A549 treated with AZD9567 at 1 μM for 4 hours (cell line): ENCODE data around the gene ANKRD60. TPM values are rescaled to one million over a fixed set of nuclear protein-coding genes. Genes with fewer than 3 reads are reported as not detected.

Experiments
- total RNA-seq: library from RNA; stranded (reverse); fragments of 200-300 nt; extraction: Qiagen RNA extraction; gene quantifications from 5 replicates; pipeline ENCODE4 v1.2.3, GENCODE V29; 2022; ENCODE audit not compliant: insufficient read depth

The ANKRD60 gene, protein sequence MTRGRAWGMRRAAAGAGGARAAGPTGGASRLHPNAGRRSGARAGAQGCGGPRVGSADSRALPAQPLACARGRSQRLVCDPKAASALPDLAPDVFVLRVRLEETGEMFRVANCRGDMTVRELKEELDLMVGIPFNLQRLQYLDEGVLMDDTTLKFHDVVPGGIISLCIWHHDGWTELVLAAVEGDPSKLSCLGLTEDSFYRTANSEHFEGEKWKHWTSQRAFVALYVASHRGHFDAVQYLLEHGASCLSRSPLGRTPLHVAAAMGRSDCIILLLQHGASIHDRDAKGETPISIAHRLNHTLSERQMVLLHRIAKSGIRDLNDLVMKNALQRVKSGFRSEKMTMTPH
- total RNA-seq: not detected in 5 replicates

DNA sequence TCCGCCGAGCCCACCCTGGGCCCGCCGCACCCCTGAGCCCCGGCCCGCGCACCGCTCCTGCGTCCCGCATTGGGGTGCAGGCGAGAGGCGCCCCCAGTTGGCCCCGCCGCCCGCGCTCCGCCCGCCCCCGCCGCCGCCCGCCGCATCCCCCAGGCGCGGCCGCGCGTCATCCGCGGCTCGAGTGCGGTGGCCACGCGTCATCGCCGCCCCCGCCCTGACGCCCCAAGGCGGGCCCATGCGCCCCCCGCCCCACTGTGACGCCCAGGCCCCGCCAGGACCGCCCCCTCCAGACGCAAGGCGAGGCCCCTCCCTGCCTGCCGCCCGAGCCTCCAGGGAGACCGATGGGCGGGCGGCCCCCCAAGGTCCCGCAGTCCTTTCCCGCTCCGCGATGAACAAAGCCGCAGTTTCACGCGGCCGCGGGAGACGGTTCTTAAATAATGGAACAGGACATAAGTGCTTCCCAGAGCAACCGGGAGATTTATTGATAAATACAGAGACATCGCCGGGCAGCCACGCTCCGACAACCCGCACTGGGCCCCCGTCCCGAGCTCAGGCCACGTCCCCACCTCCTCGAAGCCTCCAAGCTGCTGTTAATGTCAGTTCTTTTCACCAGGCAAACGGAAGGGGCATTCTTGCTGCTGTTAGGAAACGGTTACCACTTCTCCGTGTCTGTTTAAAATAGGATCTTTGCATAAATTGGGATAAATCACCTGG is at the start of gene ANKRD60:
Gene ANKRD60, minus strand, starts transcription at position 170 of the 714 bp plus-strand sequence. Its CDS starts 0 bp downstream, at position 170.

Other genes starting within 250 kb of the ANKRD60 start
- gene RAB22A, start 81.1 kb upstream of the ANKRD60 start, total RNA-seq: 10.0 to 13.7 TPM (median 10.5 TPM) in 5 replicates
- gene VAPB, start 160.6 kb upstream of the ANKRD60 start, total RNA-seq: 47.5 to 62.6 TPM (median 49.9 TPM) in 5 replicates